HAP-1 (cell line): ENCODE results near the gene ETV5.

Experiments
- DNase-seq, 2 experiments: peaks; one replicate each; pipeline ENCODE4 v3.0.0-alpha.2; 2016 to 2020; ENCODE audit warnings: low spot score in 2 of 2
- H3K27me3 ChIP-seq: fragments of 250-450 bp; sonication (Bioruptor Pico); 2 replicates; pipeline ENCODE4 v1.5.1; 2020; ENCODE audit warnings: low read depth, mild to moderate bottlenecking, moderate library complexity
- H3K36me3 ChIP-seq: fragments of 250-450 bp; sonication (Bioruptor Pico); replicated peaks from 2 replicates; pipeline ENCODE4 v1.5.1; 2020; ENCODE audit warnings: mild to moderate bottlenecking
- H3K4me1 ChIP-seq: fragments of 250-450 bp; sonication (Bioruptor Pico); 2 replicates; pipeline ENCODE4 v1.5.1; 2020; ENCODE audit warnings: mild to moderate bottlenecking
- H3K4me3 ChIP-seq: fragments of 250-450 bp; sonication (Bioruptor Pico); 2 replicates; pipeline ENCODE4 v1.5.1; 2020; ENCODE audit warnings: mild to moderate bottlenecking, moderate library complexity
- H3K9me3 ChIP-seq: fragments of 250-450 bp; sonication (Bioruptor Pico); 2 replicates; pipeline ENCODE4 v1.5.1; 2020; ENCODE audit warnings: mild to moderate bottlenecking, moderate library complexity
- in situ Hi-C: fragments of 300-500 bp; cut with MboI; formaldehyde crosslinking; loops from 3 replicates; pipeline ENCODE4 v1.14.3; 2020; ENCODE audit warnings: low sequenced_read_pairs, inconsistent platforms, mixed read lengths

Gene ETV5

DNA sequence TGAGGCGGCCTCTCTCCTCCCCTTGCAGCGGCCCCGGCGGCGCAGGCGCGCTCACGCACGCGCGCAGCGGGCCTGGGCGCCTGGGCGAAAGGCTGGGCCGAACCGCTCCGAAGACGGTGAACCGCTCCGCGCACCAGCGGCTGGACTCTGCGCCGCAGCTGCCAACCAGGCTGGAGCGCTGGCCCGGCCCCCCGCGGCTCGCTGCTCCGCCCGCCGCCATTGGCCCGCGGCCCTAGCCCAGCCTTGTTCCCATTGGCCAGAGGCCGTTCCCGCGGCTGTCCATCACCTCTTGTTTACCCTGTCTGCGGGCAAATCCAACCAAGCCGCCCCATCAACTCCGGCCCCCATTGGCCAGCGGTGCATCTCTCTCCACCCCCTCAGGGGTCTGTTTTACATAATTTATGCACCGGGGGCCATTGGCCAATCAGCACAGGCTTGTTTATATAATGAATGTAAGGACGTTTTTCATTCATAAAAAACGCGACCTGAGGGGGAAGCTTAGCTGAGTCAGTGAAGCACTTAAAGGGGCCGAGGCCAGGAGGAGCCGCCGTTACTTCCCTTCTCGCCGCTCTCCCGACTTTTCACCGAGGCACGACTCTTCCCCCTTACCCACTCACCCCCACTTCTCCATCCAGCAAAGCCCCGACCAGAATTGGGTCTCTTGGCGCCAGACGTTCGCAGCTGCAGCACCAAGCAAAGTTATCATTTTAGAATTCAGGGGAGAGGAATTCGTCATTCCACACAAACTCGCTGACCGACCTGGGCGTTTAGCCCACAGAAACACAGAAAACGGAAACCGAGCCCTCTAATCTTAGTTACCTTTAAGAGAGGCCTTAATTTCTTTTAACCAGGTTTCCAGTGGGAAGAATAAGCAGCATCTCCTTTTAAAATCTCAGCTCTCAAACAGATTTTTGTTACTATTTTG, at the start of gene ETV5:
Gene ETV5 (minus strand): TSS at position 149 of the 925 bp plus-strand sequence. CDS start 3,221 bp downstream, outside the sequence.
- in situ Hi-C loops = no loop called here
- peaks cover 8% of the 10 kb centered on the region for H3K4me1 ChIP-seq
- H3K27me3 ChIP-seq = peaks cover 44% of the 10 kb centered on the region
- H3K4me3 ChIP-seq = peak within 1 kb of the TSS; percentile 46
- peak; percentile 98 for DNase-seq
- H3K36me3 ChIP-seq = no peaks in the 10 kb centered on the region
- no peaks in the 10 kb centered on the region for H3K9me3 ChIP-seq

- in situ Hi-C loops = no loop called here
- H3K4me3 ChIP-seq = no peak overlapping the region
These were observed 45.8 kb upstream of the ETV5 start for GRCh38 chr3:186154641-186155040.

GRCh38 chr3:186152889-186153292, 44.0 kb upstream of the ETV5 start:
- Histone ChIP-seq H3K36me3 (no peaks in the 10 kb centered on the region), H3K4me1 (no peaks in the 10 kb centered on the region), H3K27me3 (peaks cover 28% of the 10 kb centered on the region), H3K4me3 (no peak overlapping the region), H3K9me3 (no peaks in the 10 kb centered on the region)
- in situ Hi-C loops = no loop called here
- DNase-seq = no peak

More at GRCh38 chr3:186154641-186155040, 45.8 kb upstream of the ETV5 start:
- H3K27me3 ChIP-seq = peaks cover 32% of the 10 kb centered on the region
- H3K36me3 ChIP-seq = no peaks in the 10 kb centered on the region
- H3K4me1 ChIP-seq = no peaks in the 10 kb centered on the region
- no peaks in the 10 kb centered on the region for H3K9me3 ChIP-seq
- no peak for DNase-seq

GRCh38 chr3:186152361-186152798, 43.5 kb upstream of the ETV5 start:
- in situ Hi-C loops = no loop called here
- DNase-seq = no peak
- Histone ChIP-seq H3K27me3 (peaks cover 28% of the 10 kb centered on the region), H3K9me3 (no peaks in the 10 kb centered on the region), H3K4me3 (no peak overlapping the region), H3K4me1 (no peaks in the 10 kb centered on the region), H3K36me3 (no peaks in the 10 kb centered on the region)

DNA sequence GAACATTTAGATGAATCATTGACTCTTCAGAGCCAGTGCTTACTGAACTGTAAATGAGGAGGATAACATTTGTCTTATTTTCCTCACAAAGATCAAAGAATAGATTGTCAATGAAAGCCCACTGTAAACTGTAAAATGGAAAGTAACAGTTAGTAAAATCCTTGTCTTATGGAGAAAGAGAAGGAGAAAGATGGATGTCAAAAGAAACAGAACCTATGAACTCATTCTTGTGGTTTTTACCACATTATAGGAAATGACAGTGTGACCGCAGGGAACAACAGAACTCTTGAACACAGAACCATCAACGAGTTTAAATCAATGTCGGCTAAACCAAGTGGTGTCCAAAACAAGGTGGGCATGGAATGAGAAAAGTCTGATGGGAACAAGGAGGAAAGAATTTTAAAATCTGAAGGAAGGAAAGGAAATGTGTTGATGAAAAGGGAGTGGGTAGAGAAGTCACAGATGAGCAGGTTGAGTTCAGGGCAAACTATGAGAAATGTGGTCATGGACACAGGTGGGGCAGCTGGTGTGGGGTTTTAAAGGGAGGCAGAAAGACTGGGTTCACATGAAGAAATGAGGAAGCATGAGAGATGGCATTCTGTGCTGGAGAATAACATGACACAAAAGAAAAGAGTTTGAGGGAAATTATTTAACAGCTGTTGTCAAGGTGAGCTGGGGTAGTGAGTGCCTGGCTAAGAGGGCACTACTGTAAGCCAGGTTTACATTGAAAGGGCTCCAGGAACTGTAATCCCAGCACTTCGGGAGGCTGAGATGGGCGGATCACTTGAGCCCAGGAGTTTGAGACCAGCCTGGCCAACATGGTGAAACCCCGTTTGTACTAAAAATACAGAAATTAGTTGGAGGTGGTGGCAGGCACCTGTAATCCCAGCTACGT, 42.4 kb upstream of the ETV5 start:
- in situ Hi-C loops = no loop called here
- DNase-seq = no peak

GRCh38 chr3:186150041-186150830, 41.3 kb upstream of the ETV5 start:
- in situ Hi-C loops = no loop called here
- H3K9me3 ChIP-seq = no peaks in the 10 kb centered on the region
- no peak for DNase-seq
- no peak overlapping the region for H3K4me3 ChIP-seq
- no peaks in the 10 kb centered on the region for H3K36me3 ChIP-seq
- H3K4me1 ChIP-seq = no peaks in the 10 kb centered on the region
- peaks cover 26% of the 10 kb centered on the region for H3K27me3 ChIP-seq

More for the DNA sequence above, 42.4 kb upstream of the ETV5 start:
- no peak overlapping the region for H3K4me3 ChIP-seq
- no peaks in the 10 kb centered on the region for H3K36me3 ChIP-seq
- H3K9me3 ChIP-seq = no peaks in the 10 kb centered on the region
- H3K4me1 ChIP-seq = no peaks in the 10 kb centered on the region
- H3K27me3 ChIP-seq = peaks cover 26% of the 10 kb centered on the region

DNA sequence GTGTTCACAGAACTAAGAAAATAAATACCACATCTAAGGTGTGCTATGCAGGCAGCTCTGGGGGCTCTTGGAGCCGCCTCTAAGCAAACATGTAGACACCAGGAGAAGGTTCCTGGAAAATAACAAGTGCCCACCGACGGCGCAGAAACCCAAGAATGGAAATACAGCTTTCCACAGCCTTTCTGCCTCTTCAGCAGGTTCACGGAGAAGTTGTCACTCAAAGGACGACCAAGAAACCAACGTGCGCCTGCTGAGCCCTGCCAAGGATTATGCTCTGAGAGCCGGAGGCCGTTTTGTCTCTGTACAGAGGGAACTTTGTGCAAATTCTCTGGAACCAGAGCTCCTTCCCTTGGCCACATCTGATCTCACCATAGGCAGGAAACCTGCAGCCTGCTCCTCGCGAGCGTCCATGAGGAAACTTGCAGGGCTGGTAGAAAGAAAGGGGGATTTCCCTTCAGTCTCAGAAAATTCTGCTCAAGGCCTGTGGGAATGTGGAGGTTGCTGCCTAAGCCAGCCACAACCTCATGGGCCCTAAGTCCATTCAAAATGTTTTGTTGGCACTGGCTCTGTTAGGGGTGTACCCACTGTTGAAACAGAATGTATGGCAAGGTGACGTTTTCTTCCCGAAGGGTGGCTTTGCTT, 40.6 kb upstream of the ETV5 start:
- in situ Hi-C loops = no loop called here
- no peak for DNase-seq
- H3K27me3 ChIP-seq = peaks cover 26% of the 10 kb centered on the region
- no peaks in the 10 kb centered on the region for H3K9me3 ChIP-seq
- H3K4me3 ChIP-seq = no peak overlapping the region
- H3K36me3 ChIP-seq = no peaks in the 10 kb centered on the region
- H3K4me1 ChIP-seq = no peaks in the 10 kb centered on the region

GRCh38 chr3:186144257-186144656, 35.4 kb upstream of the ETV5 start:
- no peaks in the 10 kb centered on the region for H3K4me1 ChIP-seq
- 0 out of 2 replicates have a peak, but pooled peaks cover 2% of the 10 kb centered on the region for H3K27me3 ChIP-seq
- H3K4me3 ChIP-seq = no peak overlapping the region
- H3K36me3 ChIP-seq = no peaks in the 10 kb centered on the region
- no peaks in the 10 kb centered on the region for H3K9me3 ChIP-seq
- in situ Hi-C loops = no loop called here
- no peak for DNase-seq

DNA sequence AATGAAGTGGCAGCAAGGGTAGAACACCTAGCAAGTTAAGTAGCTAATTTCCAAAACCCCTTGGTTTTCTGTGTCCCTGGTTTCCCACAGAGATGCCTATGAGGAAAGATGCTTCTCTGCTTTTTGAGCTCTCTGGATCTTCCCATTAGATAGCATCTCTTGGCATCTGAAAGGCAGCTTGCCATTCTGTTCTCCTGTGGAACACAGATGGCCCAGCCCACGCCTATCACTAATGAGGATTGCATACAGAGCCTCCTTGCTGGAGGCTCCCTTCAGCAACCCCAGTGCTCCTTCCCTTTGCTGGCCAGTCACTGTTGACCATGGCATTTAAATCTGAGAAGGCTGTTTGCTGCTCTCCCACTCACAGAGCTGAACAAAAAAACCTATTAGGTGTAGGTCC, 34.4 kb upstream of the ETV5 start:
- Histone ChIP-seq H3K36me3 (no peaks in the 10 kb centered on the region), H3K27me3 (0 out of 2 replicates have a peak, but pooled peaks cover 2% of the 10 kb centered on the region), H3K9me3 (no peaks in the 10 kb centered on the region), H3K4me3 (no peak overlapping the region), H3K4me1 (no peaks in the 10 kb centered on the region)
- in situ Hi-C loops = no loop called here
- no peak for DNase-seq

DNA sequence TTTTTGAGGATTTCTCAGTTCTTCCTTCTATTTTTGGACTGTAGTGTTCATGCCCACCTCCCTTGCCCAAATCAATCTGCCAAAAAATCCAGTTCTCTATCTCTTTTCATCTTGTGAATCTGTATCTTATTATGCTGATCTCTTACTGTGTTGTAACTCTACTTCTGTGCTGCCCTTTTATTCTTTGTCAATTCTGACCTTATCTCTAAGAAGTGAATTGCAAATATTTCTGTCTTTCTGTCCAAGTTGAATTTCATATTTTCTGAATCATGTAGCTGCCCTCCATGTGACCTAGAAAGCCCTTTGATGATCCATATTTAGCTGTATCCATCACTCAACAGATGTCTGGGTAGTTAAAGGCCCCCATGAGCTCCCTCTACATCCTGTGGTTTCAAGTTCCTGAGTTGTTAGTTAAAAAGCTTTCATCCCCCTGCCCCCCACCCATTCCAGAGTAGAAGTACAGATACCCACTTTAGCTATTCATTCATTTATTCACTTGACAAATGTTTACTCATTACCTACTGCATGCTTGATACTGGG, 33.6 kb upstream of the ETV5 start:
- Histone ChIP-seq H3K4me1 (no peaks in the 10 kb centered on the region), H3K4me3 (no peak overlapping the region), H3K27me3 (0 out of 2 replicates have a peak, but pooled peaks cover 2% of the 10 kb centered on the region), H3K9me3 (no peaks in the 10 kb centered on the region), H3K36me3 (no peaks in the 10 kb centered on the region)
- in situ Hi-C loops = no loop called here
- no peak for DNase-seq

- in situ Hi-C loops = no loop called here
- no peaks in the 10 kb centered on the region for H3K4me1 ChIP-seq
- H3K27me3 ChIP-seq = 0 out of 2 replicates have a peak, but pooled peaks cover 2% of the 10 kb centered on the region
- DNase-seq = no peak
- H3K9me3 ChIP-seq = no peaks in the 10 kb centered on the region
- H3K36me3 ChIP-seq = no peaks in the 10 kb centered on the region
- H3K4me3 ChIP-seq = no peak overlapping the region
These were observed 32.9 kb upstream of the ETV5 start for GRCh38 chr3:186141790-186142189.

GRCh38 chr3:186138272-186138981, 29.5 kb upstream of the ETV5 start:
- H3K36me3 ChIP-seq = no peaks in the 10 kb centered on the region
- H3K27me3 ChIP-seq = 0 out of 2 replicates have a peak, but pooled peaks cover 2% of the 10 kb centered on the region
- H3K9me3 ChIP-seq = no peaks in the 10 kb centered on the region
- no peak overlapping the region for H3K4me3 ChIP-seq
- in situ Hi-C loops = no loop called here
- DNase-seq = no peak
- no peaks in the 10 kb centered on the region for H3K4me1 ChIP-seq
